Left kidney (tissue), 8 donors: ENCODE measurements around the gene HCFC2. TPM values are rescaled to one million over a fixed set of nuclear protein-coding genes. Genes with fewer than 3 reads are reported as not detected.
"Not testable (repeated sequence)": the region's sequence is repeated elsewhere in the genome, so short reads cannot be mapped to it uniquely, and the experiment has no call there.

Experiments used
- DNase-seq: peaks from one replicate; pipeline ENCODE4 v3.0.0-alpha.2; 2013
- long read RNA-seq, 8 donors: transcript quantifications; one replicate each; lab custom pipeline, GENCODE V29; 2026
- polyA plus RNA-seq: library from polyadenylated mRNA; unstranded; fragments of 120-200 nt; gene quantifications from one replicate; pipeline ENCODE4 v1.2.1, GENCODE V29; 2013; ENCODE audit not compliant: insufficient read length

Gene HCFC2
- 22.3 TPM for polyA plus RNA-seq
- long read RNA-seq, donor 1, full-length matches to known transcripts, result 5 of 5 reads
- long read RNA-seq, donor 1, partial matches to known transcripts, result 0 of 5 reads
- long read RNA-seq, donor 1, other reads (novel, unspliced or antisense), result 0 of 5 reads
- long read RNA-seq, donor 2, full-length matches to known transcripts, result 2 of 81 reads
- long read RNA-seq, donor 2, partial matches to known transcripts, result 45 of 81 reads
- long read RNA-seq, donor 2, other reads (novel, unspliced or antisense), result 34 of 81 reads
- long read RNA-seq, donor 3, full-length matches to known transcripts, result 2 of 7 reads
- long read RNA-seq, donor 3, partial matches to known transcripts, result 5 of 7 reads
- long read RNA-seq, donor 3, other reads (novel, unspliced or antisense), result 0 of 7 reads
- long read RNA-seq, donor 4, result 0 reads
- long read RNA-seq, donor 5, full-length matches to known transcripts, result 1 of 1 reads
- long read RNA-seq, donor 5, partial matches to known transcripts, result 0 of 1 reads
- long read RNA-seq, donor 5, other reads (novel, unspliced or antisense), result 0 of 1 reads
- long read RNA-seq, donor 6, full-length matches to known transcripts, result 1 of 1 reads
- long read RNA-seq, donor 6, partial matches to known transcripts, result 0 of 1 reads
- long read RNA-seq, donor 6, other reads (novel, unspliced or antisense), result 0 of 1 reads
- long read RNA-seq, donor 7, full-length matches to known transcripts, result 2 of 2 reads
- long read RNA-seq, donor 7, partial matches to known transcripts, result 0 of 2 reads
- long read RNA-seq, donor 7, other reads (novel, unspliced or antisense), result 0 of 2 reads
- long read RNA-seq, donor 8, full-length matches to known transcripts, result 1 of 1 reads
- long read RNA-seq, donor 8, partial matches to known transcripts, result 0 of 1 reads
- long read RNA-seq, donor 8, other reads (novel, unspliced or antisense), result 0 of 1 reads

DNA sequence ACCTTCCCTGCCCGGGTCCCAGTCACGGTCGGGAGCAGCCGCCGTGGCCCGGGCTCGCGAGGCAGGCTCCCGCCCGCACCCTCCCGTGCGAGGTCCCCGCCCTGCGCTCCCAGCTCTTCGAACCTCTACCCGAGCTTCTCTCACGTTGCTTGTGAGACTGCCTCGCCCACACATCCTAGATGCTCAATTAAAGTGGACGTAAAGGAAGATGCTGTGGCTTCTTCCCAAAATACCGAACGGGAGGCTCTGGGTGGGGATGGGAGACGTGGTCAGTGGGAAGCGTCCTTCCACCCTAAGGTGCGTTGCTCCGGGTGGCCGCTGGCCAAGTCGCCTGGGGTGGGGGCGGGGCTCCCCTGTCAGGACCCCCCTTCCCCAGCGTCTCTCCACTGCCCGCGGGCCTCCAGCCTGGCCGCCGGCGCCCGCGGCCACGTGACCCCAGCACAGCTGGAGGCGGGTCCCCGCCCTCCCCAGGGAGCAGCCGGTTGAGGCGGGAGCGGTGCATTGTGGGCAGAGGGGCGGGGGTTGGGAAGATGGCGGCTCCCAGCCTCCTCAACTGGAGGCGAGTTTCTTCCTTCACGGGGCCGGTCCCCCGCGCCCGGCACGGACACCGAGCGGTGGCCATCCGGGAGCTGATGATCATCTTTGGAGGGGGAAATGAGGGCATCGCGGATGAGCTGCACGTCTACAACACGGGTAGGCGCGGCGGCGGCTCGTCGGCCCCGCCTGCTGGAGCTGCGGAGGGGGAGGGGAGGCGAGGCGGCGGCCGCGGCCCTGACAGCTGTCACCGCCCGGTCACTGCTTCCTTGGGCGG lies at the start of gene HCFC2:
HCFC2 (plus strand) TSS at position 501 of the 811 bp plus-strand sequence; CDS start at position 531, 30 bp downstream.
- peak; percentile 86 for DNase-seq

- DNase-seq, result not testable (repeated sequence)
Measured at GRCh38 chr12:104021862-104022261, 42.5 kb upstream of the HCFC2 start.

DNA sequence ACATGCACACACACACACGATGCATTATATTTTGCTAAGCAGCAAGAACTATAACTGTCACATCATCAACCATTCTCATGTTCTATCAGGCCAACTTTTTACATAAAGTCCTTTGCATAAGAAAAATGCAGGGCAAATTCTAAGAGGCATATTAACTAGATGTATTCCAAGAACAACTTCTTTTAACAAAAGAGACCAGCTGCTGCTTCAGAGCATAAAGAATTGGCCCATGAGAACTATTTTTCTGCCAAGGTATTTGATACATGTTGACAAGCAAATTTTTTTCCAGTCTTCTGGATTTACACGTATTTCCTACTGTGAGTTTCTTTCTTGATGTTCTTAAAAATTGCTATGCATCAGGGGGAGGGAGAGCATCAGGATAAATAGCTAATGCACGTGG lies 41.5 kb upstream of the HCFC2 start:
- DNase-seq, result no peak

GRCh38 chr12:104023710-104024109 lies 40.6 kb upstream of the HCFC2 start:
- no peak for DNase-seq

DNA sequence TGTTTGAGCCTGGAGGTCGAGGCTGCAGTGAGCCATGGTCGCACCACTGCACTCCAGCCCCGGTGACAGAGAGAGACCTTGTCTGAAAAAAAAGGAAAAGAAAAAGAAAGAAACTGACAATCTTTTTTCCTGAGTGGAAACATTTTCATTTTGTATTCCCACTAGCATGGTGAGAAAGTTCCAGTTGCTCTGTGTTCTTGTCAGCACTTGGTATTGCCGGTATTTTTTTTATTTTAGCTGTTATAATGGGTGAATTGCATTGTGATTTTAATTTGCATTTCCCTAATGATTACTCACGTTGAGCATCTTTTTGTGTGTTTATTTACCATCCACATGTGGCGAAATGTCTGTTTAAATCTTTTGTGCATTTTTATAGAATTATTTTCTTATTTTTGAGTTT lies 40.0 kb upstream of the HCFC2 start:
- no peak for DNase-seq

- no peak for DNase-seq
Measured at GRCh38 chr12:104025771-104026170, 38.6 kb upstream of the HCFC2 start.

DNA sequence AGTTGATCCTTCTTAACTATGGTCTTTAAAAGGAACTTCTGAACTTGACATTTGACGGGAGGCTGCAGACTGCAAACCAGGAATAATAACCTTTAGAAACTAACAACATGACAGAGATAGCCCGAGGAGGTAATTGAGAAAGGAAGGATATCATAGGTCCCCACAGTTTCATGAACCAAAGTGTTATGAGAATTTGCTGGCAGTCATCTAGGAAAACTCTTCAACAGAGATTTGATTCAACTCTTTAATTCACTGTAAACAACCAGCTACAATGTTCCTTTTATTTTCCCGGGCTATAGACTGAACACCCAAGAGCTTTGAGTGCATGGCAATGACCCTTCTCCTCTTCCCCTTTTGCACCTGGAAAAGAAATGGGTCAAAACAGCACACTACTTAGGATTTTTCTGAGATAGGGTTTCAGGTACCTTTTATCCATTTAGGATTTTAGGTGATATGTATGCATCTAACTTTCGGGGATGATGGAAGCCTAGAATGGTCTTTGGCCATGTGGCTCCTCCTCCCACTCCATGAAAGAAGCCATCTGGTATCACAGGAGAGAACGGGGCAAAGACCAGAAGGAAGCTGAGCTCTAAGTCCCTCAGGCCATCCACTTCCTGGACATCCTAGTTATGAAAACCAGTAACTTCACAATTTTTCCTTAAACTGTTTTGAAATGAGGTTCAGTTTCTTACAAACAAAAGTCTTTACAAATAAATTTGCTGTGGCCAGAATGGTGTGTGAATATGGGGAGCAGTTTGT lies 37.3 kb upstream of the HCFC2 start:
- no peak for DNase-seq

DNA sequence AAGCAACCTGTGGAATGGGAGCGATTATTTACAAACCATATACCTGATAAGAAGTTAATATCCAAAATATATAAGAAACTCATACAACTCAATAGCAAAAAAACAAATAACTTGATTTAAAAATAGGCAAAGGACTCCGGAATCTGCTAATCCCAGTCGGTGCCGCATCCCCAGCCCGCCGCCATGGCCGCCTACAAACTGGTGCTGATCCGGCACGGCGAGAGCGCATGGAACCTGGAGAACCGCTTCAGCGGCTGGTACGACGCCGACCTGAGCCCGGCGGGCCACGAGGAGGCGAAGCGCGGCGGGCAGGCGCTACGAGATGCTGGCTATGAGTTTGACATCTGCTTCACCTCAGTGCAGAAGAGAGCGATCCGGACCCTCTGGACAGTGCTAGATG lies 33.7 kb upstream of the HCFC2 start:
- not testable (repeated sequence) for DNase-seq

GRCh38 chr12:104036143-104036542 lies 28.2 kb upstream of the HCFC2 start:
- not testable (repeated sequence) for DNase-seq

DNA sequence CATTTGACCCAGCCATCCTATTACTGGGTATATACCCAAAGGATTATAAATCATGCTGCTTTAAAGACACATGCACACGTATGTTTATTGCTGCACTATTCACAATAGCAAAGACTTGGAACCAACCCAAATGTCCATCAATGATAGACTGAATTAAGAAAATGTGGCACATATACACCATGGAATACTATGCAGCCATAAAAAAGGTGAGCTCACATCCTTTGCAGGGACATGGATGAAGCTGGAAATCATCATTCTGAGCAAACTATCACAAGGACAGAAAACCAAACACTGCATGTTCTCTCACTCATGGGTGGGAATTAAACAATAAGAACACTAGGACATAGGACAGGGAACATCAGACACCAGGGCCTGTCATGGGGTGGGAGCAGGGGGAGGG lies 24.6 kb upstream of the HCFC2 start:
- not testable (repeated sequence) for DNase-seq

GRCh38 chr12:104042580-104042979 lies 21.8 kb upstream of the HCFC2 start:
- no peak for DNase-seq

- DNase-seq, result no peak
Measured at GRCh38 chr12:104044158-104044557, 20.2 kb upstream of the HCFC2 start.

GRCh38 chr12:104046306-104046705 lies 18.0 kb upstream of the HCFC2 start:
- no peak for DNase-seq

GRCh38 chr12:104048162-104048561 lies 16.2 kb upstream of the HCFC2 start:
- no peak for DNase-seq

GRCh38 chr12:104048811-104049210 lies 15.5 kb upstream of the HCFC2 start:
- DNase-seq, result no peak

DNA sequence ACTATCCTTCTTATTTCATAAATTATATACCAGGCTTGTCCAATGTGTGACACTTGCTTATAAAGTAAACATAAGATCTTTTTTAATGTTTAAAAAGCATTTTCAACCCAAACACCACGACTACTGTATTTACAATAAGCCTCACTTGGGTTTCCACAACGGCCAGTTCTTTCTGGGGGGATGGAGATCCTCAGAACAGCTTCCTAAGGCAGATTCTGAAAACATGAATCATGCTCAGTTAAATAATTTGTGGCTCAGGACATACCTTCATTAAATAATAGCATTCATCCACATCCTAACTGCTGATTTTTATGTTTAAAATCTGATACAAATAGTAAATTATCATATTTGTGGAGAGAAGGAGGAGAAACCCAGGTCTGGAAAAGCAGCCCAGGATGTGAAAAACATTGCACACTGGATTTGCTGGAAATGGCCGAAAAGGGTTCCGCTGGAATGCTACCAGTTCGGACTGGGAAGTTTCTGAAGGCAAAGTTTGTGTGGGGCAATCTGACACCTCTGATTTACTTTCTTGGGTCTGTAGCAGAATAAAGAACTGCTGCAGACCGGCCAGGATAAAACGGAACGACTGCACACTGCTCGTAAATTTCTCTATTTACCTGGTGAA lies 14.9 kb upstream of the HCFC2 start:
- DNase-seq, result peak; percentile 20

DNA sequence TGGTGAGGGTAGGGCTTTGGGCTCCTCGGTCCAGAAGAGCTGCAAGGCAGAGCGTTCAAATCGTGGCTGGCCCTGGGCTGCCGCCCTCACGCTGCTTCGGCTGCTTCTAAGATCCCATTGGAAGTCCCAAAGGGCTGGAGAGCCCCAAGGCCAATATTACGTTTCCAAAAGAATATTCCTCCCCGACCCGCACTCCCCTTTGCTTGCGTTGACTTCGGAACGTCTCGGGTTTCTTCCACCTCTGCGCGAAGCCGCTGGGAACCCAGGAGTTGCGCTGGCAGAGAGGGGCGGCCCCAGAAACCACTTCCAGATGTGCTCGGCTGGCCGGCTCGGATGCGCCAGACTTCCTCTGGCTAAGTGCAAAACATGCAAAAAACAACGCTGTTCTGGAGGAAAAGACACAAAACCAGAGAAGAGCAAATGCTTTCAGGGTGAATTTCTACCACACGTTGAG lies 14.4 kb upstream of the HCFC2 start, which contains the start of gene GLT8D2:
GLT8D2 (minus strand) TSS at position 285 of the 454 bp plus-strand sequence. CDS start 30,539 bp downstream, outside the sequence.
- peak; percentile 44 for DNase-seq

GRCh38 chr12:104050436-104050835 lies 13.9 kb upstream of the HCFC2 start:
- DNase-seq, result no peak

DNA sequence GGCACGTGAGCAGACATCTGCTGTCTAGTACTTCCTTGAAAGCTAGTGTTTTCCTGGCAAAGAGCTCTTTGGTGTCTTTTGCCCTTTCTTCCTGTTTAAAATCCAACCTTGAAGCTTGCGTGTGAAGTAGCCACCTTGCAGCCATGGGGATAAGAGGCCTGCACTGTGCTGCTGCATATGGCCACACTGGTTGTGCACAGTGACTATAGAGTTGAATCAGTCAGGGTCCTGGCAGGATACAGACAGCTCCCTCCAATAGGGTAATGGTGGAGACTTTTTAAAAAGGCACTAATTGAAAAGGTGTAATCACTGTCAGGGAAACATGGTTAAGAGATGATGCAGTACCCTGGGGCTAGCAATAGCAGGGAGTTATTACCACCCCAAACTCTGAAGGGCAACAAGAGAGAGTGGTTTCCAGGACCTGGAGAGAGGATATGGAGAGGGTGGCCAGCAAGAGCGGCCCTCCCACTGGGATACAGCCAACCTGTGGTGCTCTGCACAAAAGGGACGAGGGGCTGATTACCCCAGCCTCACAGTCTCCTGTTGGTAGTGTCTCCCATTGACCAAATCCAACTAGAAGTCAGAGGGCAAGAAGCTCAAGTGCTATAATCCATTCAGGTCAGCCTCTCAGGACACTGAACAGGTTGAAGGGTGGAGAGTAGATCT lies 9.5 kb upstream of the HCFC2 start:
- DNase-seq, result no peak
